Left lung (tissue), 10 donors: ENCODE measurements around the gene VEGFA. TPM values are rescaled to one million over a fixed set of nuclear protein-coding genes. Genes with fewer than 3 reads are reported as not detected.

Experiments
- ATAC-seq: fragments of 200-7000 bp; cut with Tn5 transposase; one replicate; pipeline ENCODE4 v1.9.1; 2020; ENCODE audit warnings: moderate library complexity
- DNase-seq, 4 donors: peaks; one replicate each; pipeline ENCODE4 v3.0.0-alpha.2; 2013 to 2020
- H3K27ac ChIP-seq, 2 donors: fragments of 200-600 bp; sonication (generic) in 1 of 2; one replicate each; pipeline versions ENCODE4 v1.5.0 to v1.8.0; 2020 to 2021
- H3K27me3 ChIP-seq, 2 donors: fragments of 200-600 bp; sonication (generic) in 1 of 2; one replicate each; pipeline versions ENCODE4 v1.5.0 to v1.8.0; 2020 to 2021
- H3K36me3 ChIP-seq, 2 donors: fragments of 200-600 bp; sonication (generic) in 1 of 2; one replicate each; pipeline versions ENCODE4 v1.5.0 to v1.8.0; 2020 to 2021
- H3K4me1 ChIP-seq, 2 donors: fragments of 200-600 bp; one replicate each; pipeline ENCODE4 v1.8.0; 2021
- H3K4me3 ChIP-seq, 2 donors: fragments of 200-600 bp; sonication (generic) in 1 of 2; one replicate each; pipeline versions ENCODE4 v1.5.0 to v1.8.0; 2020 to 2021; ENCODE audit warnings: mild to moderate bottlenecking in 1 of 2
- H3K9me3 ChIP-seq, 2 donors: fragments of 200-600 bp; sonication (generic) in 1 of 2; one replicate each; pipeline versions ENCODE4 v1.5.0 to v1.8.0; 2020 to 2021
- intact Hi-C, 2 donors: fragments of 100-400 bp; cut with DNase I; formaldehyde crosslinking; loops; one replicate each; pipeline versions ENCODE4 v1.11.2 to v1.14.2; 2022
- polyA plus RNA-seq, 6 donors: library from polyadenylated mRNA; unstranded; fragments of 120-200 nt; gene quantifications; one replicate each; pipeline ENCODE4 v1.2.1, GENCODE V29; 2013; ENCODE audit not compliant: insufficient read length in 6 of 6
- total RNA-seq, 2 donors: library from RNA; stranded (reverse); fragmentation: NEBNext Ultra II Directional; extraction: Animal tissue kit (Norgen Biotek cat#: 25700); gene quantifications; one replicate each; pipeline ENCODE4 v1.2.1, GENCODE V29; 2021
- TF ChIP-seq, protein P1 (sequence below), 2 donors: fragments of 200-600 bp; sonication (generic) in 1 of 2; IDR thresholded peaks; one replicate each; pipeline versions ENCODE4 v1.5.0 to v1.8.0; 2021; ENCODE audit warnings: antibody characterized with exemption in 2 of 2
- donor health status: DM: no; HTN: yes; CAD: no.
- donor health status: DM: no; HTN: no; CAD: no.

VEGFA gene
- total and polyA plus RNA-seq, 8 donors: 147 to 349 (median 288) TPM

DNA sequence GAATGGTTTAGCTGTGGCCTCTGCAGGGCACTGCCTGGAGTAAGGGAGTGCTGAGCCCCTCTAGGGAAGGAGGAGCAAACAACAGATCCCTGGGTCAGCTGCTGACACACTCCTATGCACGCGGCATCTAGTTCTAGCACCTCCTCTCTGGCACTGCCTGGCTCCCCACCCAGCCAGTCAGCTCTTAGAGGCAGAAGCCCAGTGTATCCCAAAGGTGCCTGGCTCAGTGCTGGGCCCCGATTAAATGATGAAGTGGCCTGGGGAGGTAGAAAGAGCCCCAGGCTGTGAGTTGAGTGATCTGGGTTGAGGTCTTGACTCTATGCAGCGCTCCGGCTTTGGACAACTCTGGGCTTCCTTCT is 7.6 kb upstream of the VEGFA start:
- H3K4me1 ChIP-seq: peaks cover 0 to 3% of the 10 kb centered on the region in 2 donors

DNA sequence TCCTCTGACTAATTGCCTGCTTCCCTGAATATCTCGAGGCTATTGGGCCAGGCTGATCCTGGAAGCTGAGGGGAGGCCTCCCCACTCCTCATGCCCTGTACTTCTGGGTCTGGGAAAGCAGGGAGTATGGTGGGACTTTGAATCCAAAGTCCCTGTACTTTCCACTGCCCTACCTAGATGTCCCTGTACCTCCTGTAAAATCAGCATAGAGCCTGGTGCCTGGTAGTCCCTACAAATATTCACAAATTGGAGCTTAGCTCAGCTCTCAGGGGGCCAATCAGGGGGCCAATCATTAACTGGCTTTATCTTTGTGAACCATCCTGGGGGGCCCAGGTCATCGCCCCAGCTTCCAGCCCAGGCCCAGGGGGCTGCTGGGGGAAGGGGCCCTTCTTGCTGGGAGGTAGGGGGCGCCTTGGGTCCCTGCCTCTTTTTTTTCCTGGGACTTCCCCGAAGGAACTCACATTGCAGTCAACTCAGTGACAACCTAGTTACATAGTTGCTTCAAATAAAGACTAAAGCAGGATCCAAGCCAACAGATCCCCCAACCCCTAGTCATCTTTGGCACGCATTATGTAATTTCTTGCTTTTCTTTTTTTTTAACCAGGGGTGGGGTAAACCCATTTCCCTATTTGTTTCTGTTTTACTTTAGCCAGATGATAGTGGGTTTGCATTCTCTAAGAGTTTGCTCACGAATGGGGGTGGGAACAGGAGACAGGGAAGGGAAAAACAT is 6.9 kb upstream of the VEGFA start:
- TF ChIP-seq, protein P1, sequence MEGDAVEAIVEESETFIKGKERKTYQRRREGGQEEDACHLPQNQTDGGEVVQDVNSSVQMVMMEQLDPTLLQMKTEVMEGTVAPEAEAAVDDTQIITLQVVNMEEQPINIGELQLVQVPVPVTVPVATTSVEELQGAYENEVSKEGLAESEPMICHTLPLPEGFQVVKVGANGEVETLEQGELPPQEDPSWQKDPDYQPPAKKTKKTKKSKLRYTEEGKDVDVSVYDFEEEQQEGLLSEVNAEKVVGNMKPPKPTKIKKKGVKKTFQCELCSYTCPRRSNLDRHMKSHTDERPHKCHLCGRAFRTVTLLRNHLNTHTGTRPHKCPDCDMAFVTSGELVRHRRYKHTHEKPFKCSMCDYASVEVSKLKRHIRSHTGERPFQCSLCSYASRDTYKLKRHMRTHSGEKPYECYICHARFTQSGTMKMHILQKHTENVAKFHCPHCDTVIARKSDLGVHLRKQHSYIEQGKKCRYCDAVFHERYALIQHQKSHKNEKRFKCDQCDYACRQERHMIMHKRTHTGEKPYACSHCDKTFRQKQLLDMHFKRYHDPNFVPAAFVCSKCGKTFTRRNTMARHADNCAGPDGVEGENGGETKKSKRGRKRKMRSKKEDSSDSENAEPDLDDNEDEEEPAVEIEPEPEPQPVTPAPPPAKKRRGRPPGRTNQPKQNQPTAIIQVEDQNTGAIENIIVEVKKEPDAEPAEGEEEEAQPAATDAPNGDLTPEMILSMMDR (IDR thresholded peaks at IDR 0.05): no peak
- Histone ChIP-seq H3K9me3 (no peaks in the 10 kb centered on the region), H3K4me3 (no peak overlapping the region), H3K36me3 (no peaks in the 10 kb centered on the region), H3K27ac (no peak overlapping the region), H3K27me3 (no peaks in the 10 kb centered on the region), H3K4me1 (peaks cover 0 to 3% of the 10 kb centered on the region in 2 donors)
- intact Hi-C loops: no loop called here
- DNase-seq: peak in 1 of 4 donors; percentile 65
- ATAC-seq: no peak

More for the DNA sequence above, 7.6 kb upstream of the VEGFA start:
- H3K9me3 ChIP-seq: no peaks in the 10 kb centered on the region
- TF ChIP-seq, protein P1 (IDR thresholded peaks at IDR 0.05): no peak
- no peaks in the 10 kb centered on the region for H3K27me3 ChIP-seq
- no peaks in the 10 kb centered on the region for H3K36me3 ChIP-seq
- no peak overlapping the region for H3K27ac ChIP-seq
- ATAC-seq (no peak), DNase-seq (no peak)
- intact Hi-C loops: no loop called here
- no peak overlapping the region for H3K4me3 ChIP-seq

DNA sequence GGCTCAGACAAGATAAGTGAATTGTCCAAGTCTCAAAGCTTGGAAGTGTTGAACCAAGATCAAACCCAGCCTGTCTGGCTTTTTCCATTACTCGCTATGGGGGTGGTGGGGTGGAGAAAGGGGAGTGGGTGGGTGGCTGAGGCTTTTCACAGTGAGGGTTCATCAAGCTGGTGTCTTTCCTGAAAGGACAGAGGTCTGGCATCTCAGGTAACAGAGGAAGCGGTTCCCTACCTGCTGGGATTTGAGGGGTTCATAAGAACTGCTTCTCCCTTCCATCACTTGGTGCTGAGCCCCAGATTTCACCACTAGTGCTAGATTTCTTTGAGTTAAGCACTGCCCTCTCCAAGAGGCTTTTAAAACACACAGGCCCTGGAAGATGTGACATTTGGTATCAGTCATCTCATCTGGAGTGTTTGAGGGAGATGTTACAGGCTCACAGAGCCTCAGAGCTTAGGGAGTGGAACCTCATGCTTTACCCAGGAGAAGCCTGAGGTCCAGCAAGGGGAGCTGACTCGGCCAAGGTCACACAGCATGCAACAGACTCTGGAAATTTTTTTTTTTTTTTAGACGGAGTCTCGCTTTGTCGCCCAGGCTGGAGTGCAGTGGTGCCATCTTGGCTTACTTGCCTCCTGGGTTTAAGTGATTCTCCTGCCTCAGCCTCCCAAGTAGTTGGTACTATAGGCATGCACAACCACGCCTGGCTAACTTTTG is 6.0 kb upstream of the VEGFA start:
- no peaks in the 10 kb centered on the region for H3K9me3 ChIP-seq
- H3K27ac ChIP-seq: no peak overlapping the region
- ATAC-seq (no peak), DNase-seq (no peak)
- peaks cover under 1 to 3% of the 10 kb centered on the region in 2 donors for H3K4me1 ChIP-seq
- intact Hi-C loops: no loop called here
- H3K4me3 ChIP-seq: no peak overlapping the region
- H3K27me3 ChIP-seq: no peaks in the 10 kb centered on the region
- no peaks in the 10 kb centered on the region for H3K36me3 ChIP-seq
- TF ChIP-seq, protein P1 (IDR thresholded peaks at IDR 0.05): no peak

DNA sequence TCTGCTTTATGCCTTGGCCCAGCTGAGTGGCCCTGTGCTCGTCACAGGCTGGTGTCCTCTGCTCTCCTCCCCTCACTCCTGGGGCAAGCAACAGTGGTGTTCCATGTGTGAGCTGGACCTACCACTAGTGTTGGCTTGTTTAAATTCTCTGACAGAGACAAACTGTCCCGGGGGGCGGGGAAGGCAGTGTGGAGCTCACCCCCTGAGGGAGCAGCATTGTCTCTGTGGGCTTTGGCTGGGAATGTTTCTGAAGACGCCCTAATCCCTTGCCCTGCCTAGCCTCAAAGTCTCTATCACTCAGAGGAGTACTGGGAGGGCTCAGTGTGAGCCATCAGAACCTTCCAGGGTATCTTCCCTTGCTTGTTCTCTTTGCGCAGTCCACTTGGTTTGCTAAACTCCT is 5.2 kb upstream of the VEGFA start:
- no peak for ATAC-seq
- TF ChIP-seq, protein P1 (IDR thresholded peaks at IDR 0.05): no peak
- intact Hi-C loops: no loop called here
- Histone ChIP-seq H3K4me3 (no peak overlapping the region), H3K27ac (no peak overlapping the region), H3K9me3 (no peaks in the 10 kb centered on the region), H3K36me3 (no peaks in the 10 kb centered on the region), H3K4me1 (peaks cover 0 to 8% of the 10 kb centered on the region in 2 donors), H3K27me3 (no peaks in the 10 kb centered on the region)
- DNase-seq: no peak

DNA sequence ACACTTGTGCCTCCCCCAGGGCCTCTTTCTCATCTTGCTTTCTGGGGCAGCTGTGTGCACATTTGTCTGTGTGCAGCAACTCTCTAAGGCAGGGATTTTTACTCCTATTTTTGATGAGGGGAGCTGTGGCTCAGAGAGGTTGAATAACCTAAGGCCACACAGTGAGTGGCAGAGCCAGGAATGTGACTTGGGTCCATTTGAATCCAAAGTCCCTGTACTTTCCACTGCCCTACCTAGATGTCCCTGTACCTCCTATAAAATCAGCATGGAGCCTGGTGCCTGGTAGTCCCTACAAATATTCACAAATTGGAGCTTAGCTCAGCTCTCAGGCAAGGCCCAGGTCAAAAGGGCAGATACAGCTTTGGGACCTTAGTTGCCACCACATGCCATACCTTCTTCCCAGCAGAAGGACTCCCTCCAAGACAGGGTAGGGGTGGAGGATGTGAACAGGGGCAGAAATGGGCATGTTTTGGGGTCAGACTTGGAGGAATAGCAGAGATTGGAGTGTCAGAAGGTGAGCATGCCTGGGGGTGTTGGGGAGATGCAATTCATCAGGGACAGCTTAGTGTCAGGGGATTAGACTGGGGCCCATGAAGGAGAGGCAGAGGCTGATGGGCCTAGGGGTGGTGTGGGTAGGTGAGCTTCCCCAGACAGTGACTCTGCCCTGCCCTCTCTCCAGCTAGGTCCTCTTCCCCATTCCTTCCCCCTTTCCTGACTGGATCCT is 4.1 kb upstream of the VEGFA start:
- Histone ChIP-seq H3K27me3 (no peaks in the 10 kb centered on the region), H3K36me3 (no peaks in the 10 kb centered on the region), H3K27ac (no peak overlapping the region), H3K9me3 (no peaks in the 10 kb centered on the region), H3K4me3 (no peak overlapping the region), H3K4me1 (peaks cover 0 to 12% of the 10 kb centered on the region in 2 donors)
- intact Hi-C loops: no loop called here
- DNase-seq: no peak
- TF ChIP-seq, protein P1 (IDR thresholded peaks at IDR 0.05): no peak
- no peak for ATAC-seq
